PC-3 (cell line): ENCODE results near the gene TTC1. TPM values are rescaled to one million over a fixed set of nuclear protein-coding genes. Genes with fewer than 3 reads are reported as not detected.

Source experiments
- ATAC-seq: fragments of 200-7000 bp; cut with Tn5 transposase; 2 replicates; pipeline ENCODE4 v1.9.1; 2020; ENCODE audit warnings: mild to moderate bottlenecking, moderate library complexity
- BruUV-seq: library from RNA; stranded (reverse); fragments of 400-500 nt; replicated peaks from 2 replicates; lab custom pipeline; 2021; lab: Mats Ljungman, UMichigan
- CTCF ChIA-PET: fragments of 300-600 bp; sonication (Branson Sonifier 250); formaldehyde crosslinking; loops from one replicate; lab custom pipeline; 2022; ENCODE audit warnings: antibody characterized with exemption; lab: Charles Lee
- POLR2A ChIA-PET: fragments of 300-600 bp; sonication (Branson Sonifier 250); formaldehyde crosslinking; loops from one replicate; lab custom pipeline; 2022; ENCODE audit warnings: antibody characterized with exemption; ENCODE audit not compliant: unreplicated experiment; lab: Charles Lee
- DNase-seq: peaks from one replicate; pipeline ENCODE4 v3.0.0-alpha.2; 2015
- H2AFZ ChIP-seq: fragments of 300-600 bp; sonication (generic); 2 replicates; pipeline ENCODE4 v1.6.0; 2016; ENCODE audit warnings: antibody characterized with exemption, low read length
- H3F3A ChIP-seq: fragments of 300-600 bp; sonication (generic); one replicate; pipeline ENCODE4 v1.6.0; 2017; ENCODE audit warnings: antibody characterized with exemption, low read length, control low read depth, mild to moderate bottlenecking; ENCODE audit not compliant: unreplicated experiment
- H3K27ac ChIP-seq: fragments of 300-600 bp; sonication (generic); 2 replicates; pipeline ENCODE4 v1.5.1; 2016; ENCODE audit warnings: mild to moderate bottlenecking, low read length
- H3K27me3 ChIP-seq: fragments of 300-600 bp; sonication (generic); 2 replicates; pipeline ENCODE4 v1.6.1; 2016; ENCODE audit warnings: low read length, mixed read lengths
- H3K36me3 ChIP-seq: fragments of 300-600 bp; sonication (generic); 2 replicates; pipeline ENCODE4 v1.6.1; 2016; ENCODE audit warnings: low read depth, mixed run types, low read length, mixed read lengths
- H3K4me1 ChIP-seq: fragments of 300-600 bp; sonication (generic); 2 replicates; pipeline ENCODE4 v1.5.1; 2016; ENCODE audit warnings: low read length; ENCODE audit not compliant: insufficient read depth
- H3K4me2 ChIP-seq: fragments of 300-600 bp; sonication (generic); 2 replicates; pipeline ENCODE4 v1.6.0; 2016; ENCODE audit warnings: low read length
- H3K4me3 ChIP-seq: fragments of 300-600 bp; sonication (generic); 2 replicates; pipeline ENCODE4 v1.5.1; 2016; ENCODE audit warnings: mild to moderate bottlenecking, low read length, mixed read lengths
- H3K79me2 ChIP-seq: fragments of 300-600 bp; sonication (generic); 2 replicates; pipeline ENCODE4 v1.6.1; 2017; ENCODE audit warnings: low read length, mixed read lengths
- H3K9ac ChIP-seq: fragments of 300-600 bp; sonication (generic); 2 replicates; pipeline ENCODE4 v1.6.0; 2016; ENCODE audit warnings: mild to moderate bottlenecking, low read length
- H3K9me2 ChIP-seq: fragments of 300-600 bp; sonication (generic); replicated peaks from 2 replicates; pipeline ENCODE4 v1.6.1; 2016; ENCODE audit warnings: mixed run types, low read length, mixed read lengths
- H3K9me3 ChIP-seq: fragments of 300-600 bp; sonication (generic); 2 replicates; pipeline ENCODE4 v1.6.1; 2016; ENCODE audit warnings: low read length, mixed read lengths
- H4K20me1 ChIP-seq: fragments of 300-600 bp; sonication (generic); 2 replicates; pipeline ENCODE4 v1.6.1; 2016; ENCODE audit warnings: low read length, mixed read lengths
- EZH2 ChIP-seq: fragments of 300-600 bp; sonication (generic); IDR thresholded peaks from one replicate; pipeline ENCODE4 v1.6.1; 2017; ENCODE audit warnings: antibody characterized with exemption, mild to moderate bottlenecking, low read length; ENCODE audit not compliant: unreplicated experiment
- EZH2phosphoT487 ChIP-seq: fragments of 300-600 bp; sonication (generic); IDR thresholded peaks from 2 replicates; pipeline ENCODE4 v1.6.1; 2018; ENCODE audit warnings: mild to moderate bottlenecking, antibody characterized with exemption, low read length, borderline replicate concordance
- intact Hi-C: fragments of 100-400 bp; cut with micrococcal nuclease; formaldehyde crosslinking; loops from 2 replicates; pipeline ENCODE4 v1.9.0; 2023
- total RNA-seq: library from RNA; depleted of rRNA; stranded (reverse); fragments of >200 nt; gene quantifications from 2 replicates; pipeline ENCODE4 v1.2.3, GENCODE V29; 2014
- TF ChIP-seq, protein P1 (sequence below): fragments of 300-600 bp; sonication (generic); conservative IDR thresholded peaks from 2 replicates; pipeline ENCODE4 v1.5.1; 2017; ENCODE audit warnings: antibody characterized with exemption, low read depth, mild to moderate bottlenecking, low read length

TTC1 gene
- total RNA-seq, 1 experiment from 2014 or later = 61.4 TPM

DNA sequence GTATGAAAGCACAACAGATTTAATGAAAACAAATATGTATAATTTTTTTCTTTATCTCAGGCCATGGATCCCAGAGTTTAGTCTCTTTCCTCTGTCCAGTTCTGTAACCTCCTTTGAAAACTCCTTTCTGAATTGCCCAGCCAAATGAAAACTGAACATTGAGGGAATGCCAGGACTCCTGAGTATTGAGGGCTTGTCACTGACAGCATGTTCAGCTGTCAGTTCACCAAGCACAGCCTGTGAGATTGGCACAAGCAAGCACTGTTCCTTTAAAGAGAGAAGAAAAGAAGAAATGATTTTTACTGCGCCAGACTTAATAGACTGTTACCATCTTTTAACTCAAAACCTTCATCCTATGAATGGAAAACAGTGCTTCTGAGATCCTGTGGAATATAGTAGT is 27.3 kb downstream of the TTC1 start:
- H3K79me2 ChIP-seq = no peaks in the 10 kb centered on the region
- intact Hi-C loops = no loop called here
- ChIA-PET CTCF (interaction anchor here (0.7 kb wide), 1 partner anchor 376 kb away, joined by 3 read pairs; no protein-coding TSS in a partner anchor), POLR2A (no interaction called here)
- H3K4me2 ChIP-seq = no peak overlapping the region
- H4K20me1 ChIP-seq = no peaks in the 10 kb centered on the region
- TF ChIP-seq, protein P1, sequence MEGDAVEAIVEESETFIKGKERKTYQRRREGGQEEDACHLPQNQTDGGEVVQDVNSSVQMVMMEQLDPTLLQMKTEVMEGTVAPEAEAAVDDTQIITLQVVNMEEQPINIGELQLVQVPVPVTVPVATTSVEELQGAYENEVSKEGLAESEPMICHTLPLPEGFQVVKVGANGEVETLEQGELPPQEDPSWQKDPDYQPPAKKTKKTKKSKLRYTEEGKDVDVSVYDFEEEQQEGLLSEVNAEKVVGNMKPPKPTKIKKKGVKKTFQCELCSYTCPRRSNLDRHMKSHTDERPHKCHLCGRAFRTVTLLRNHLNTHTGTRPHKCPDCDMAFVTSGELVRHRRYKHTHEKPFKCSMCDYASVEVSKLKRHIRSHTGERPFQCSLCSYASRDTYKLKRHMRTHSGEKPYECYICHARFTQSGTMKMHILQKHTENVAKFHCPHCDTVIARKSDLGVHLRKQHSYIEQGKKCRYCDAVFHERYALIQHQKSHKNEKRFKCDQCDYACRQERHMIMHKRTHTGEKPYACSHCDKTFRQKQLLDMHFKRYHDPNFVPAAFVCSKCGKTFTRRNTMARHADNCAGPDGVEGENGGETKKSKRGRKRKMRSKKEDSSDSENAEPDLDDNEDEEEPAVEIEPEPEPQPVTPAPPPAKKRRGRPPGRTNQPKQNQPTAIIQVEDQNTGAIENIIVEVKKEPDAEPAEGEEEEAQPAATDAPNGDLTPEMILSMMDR = no peak
- no peak for TF ChIP-seq EZH2
- no peak for TF ChIP-seq EZH2phosphoT487
- H2AFZ ChIP-seq = no peak overlapping the region
- no peaks in the 10 kb centered on the region for H3K9me2 ChIP-seq
- no peak for ATAC-seq
- no peaks in the 10 kb centered on the region for H3F3A ChIP-seq
- H3K36me3 ChIP-seq = peaks cover 43% of the 10 kb centered on the region
- no TSS peak for BruUV-seq
- no peaks in the 10 kb centered on the region for H3K27me3 ChIP-seq
- peaks cover 18% of the 10 kb centered on the region for H3K4me1 ChIP-seq
- no peak overlapping the region for H3K9ac ChIP-seq
- H3K9me3 ChIP-seq = no peaks in the 10 kb centered on the region
- no peak overlapping the region for H3K4me3 ChIP-seq
- DNase-seq = no peak
- no peak overlapping the region for H3K27ac ChIP-seq

DNA sequence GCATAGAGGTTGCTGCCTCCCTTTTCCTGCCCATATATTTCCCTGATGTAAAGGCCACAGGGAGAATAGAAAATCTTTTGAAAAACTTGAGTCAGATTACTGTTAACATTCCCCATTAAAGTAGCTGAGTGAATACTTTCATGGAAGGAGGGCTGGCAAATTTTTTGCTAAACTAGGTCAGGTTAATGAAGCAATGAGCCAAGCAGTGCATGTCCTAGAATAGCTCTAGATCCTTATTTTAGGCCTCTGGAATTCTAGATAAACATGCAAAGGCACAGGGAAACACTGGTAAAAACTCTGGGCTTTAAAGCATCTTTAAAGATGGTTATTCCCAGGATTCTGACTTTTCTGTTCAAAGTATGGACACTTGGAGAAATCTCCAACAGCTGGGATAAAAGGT is 27.9 kb downstream of the TTC1 start:
- Histone ChIP-seq H3K9me2 (no peaks in the 10 kb centered on the region), H3K4me2 (no peak overlapping the region), H3K4me3 (no peak overlapping the region), H3K27me3 (no peaks in the 10 kb centered on the region), H4K20me1 (no peaks in the 10 kb centered on the region), H3F3A (no peaks in the 10 kb centered on the region), H3K36me3 (peaks cover 45% of the 10 kb centered on the region), H2AFZ (no peak overlapping the region), H3K79me2 (no peaks in the 10 kb centered on the region), H3K9me3 (no peaks in the 10 kb centered on the region), H3K27ac (no peak overlapping the region), H3K4me1 (peaks cover 18% of the 10 kb centered on the region), H3K9ac (no peak overlapping the region)
- ChIA-PET POLR2A (interaction anchor here (0.6 kb wide), 1 partner anchor 25 kb away, joined by 5 read pairs; no protein-coding TSS in a partner anchor), CTCF (no interaction called here)
- intact Hi-C loops = no loop called here
- BruUV-seq = no TSS peak
- DNase-seq (no peak), ATAC-seq (no peak)
- TF ChIP-seq EZH2 (no peak), EZH2phosphoT487 (no peak)
- TF ChIP-seq, protein P1 = no peak

DNA sequence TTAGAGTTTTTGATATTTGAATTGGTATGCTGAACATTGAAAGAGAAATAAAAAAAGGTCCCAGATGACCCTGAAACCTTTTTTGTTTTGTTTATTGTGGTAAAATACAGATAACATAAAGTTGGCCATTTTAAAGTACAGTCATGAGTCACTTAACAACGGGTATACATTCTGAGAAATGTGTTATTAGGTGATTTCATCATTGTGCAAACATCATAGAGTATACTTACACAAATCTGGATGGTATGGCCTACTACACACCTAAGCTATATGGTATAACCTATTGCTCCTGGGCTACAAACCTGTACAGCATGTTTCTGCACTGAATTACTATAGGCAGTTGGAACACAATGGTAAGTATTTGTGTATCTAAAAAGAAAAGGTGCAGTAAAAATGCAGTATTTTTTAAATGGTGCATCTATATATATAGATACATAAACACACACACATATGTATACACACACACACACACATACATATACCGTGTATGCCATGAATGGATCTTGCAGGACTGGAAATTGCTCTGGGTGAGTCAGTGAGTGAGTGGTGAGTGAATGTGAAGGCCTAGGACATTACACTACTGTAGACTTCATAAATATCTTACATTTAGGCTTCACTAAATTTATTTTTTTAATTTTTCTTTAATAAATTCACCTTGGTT is 31.0 kb downstream of the TTC1 start:
- CTCF ChIA-PET = interaction anchor here (0.7 kb wide), 1 partner anchor 18 kb away, joined by 3 read pairs; no protein-coding TSS in a partner anchor
- peaks cover 27% of the 10 kb centered on the region for H3K4me1 ChIP-seq
- no peaks in the 10 kb centered on the region for H3K79me2 ChIP-seq
- peak overlapping the region; percentile 66 for H3K27ac ChIP-seq
- H3K9me2 ChIP-seq = no peaks in the 10 kb centered on the region
- peak overlapping the region; percentile 31; the same call in 1 of the 2 replicates for H3K9ac ChIP-seq
- no peak overlapping the region for H3K4me3 ChIP-seq
- no peaks in the 10 kb centered on the region for H3F3A ChIP-seq
- DNase-seq = peak; percentile 86
- peak overlapping the region; percentile 31 for H3K4me2 ChIP-seq
- H3K27me3 ChIP-seq = no peaks in the 10 kb centered on the region
- peak; percentile 98 for ATAC-seq
- no peaks in the 10 kb centered on the region for H4K20me1 ChIP-seq
- no peak overlapping the region for H2AFZ ChIP-seq
- H3K36me3 ChIP-seq = peaks cover 47% of the 10 kb centered on the region
- no peak for TF ChIP-seq EZH2phosphoT487
- intact Hi-C loops = no loop called here
- POLR2A ChIA-PET = interaction anchor here (0.6 kb wide), 1 partner anchor 361 kb away, joined by 4 read pairs; no protein-coding TSS in a partner anchor
- BruUV-seq = no TSS peak
- no peaks in the 10 kb centered on the region for H3K9me3 ChIP-seq
